GM23338 (cell line): Measurements from ENCODE around the gene CDH20. TPM values are rescaled to one million over a fixed set of nuclear protein-coding genes. Genes with fewer than 3 reads are reported as not detected.

Experiments used
- ATAC-seq: fragments of 200-7000 bp; cut with Tn5 transposase; 3 replicates; pipeline ENCODE4 v1.9.1; 2020
- DNase-seq: peaks from one replicate; pipeline ENCODE4 v3.0.0-alpha.2; 2015; ENCODE audit warnings: low spot score
- H2AFZ ChIP-seq: fragments of 200-600 bp; sonication (generic); 2 replicates; pipeline ENCODE4 v1.8.0; 2016; ENCODE audit warnings: antibody characterized with exemption, mild to moderate bottlenecking, moderate library complexity
- H3F3A ChIP-seq: fragments of 200-600 bp; sonication (generic); replicated peaks from 2 replicates; pipeline ENCODE4 v1.8.0; 2017; ENCODE audit warnings: antibody characterized with exemption, mixed run types, low read depth
- H3K27ac ChIP-seq: fragments of 200-600 bp; sonication (generic); 2 replicates; pipeline ENCODE4 v1.6.1; 2016; ENCODE audit warnings: low read depth
- H3K27me3 ChIP-seq: fragments of 200-600 bp; sonication (generic); 2 replicates; pipeline ENCODE4 v1.8.0; 2016; ENCODE audit warnings: mild to moderate bottlenecking, mixed run types, moderate library complexity; ENCODE audit not compliant: insufficient read depth
- H3K36me3 ChIP-seq: fragments of 200-600 bp; sonication (generic); 2 replicates; pipeline ENCODE4 v1.8.0; 2016; ENCODE audit warnings: mild to moderate bottlenecking; ENCODE audit not compliant: insufficient read depth
- H3K4me1 ChIP-seq: fragments of 200-600 bp; sonication (generic); 2 replicates; pipeline ENCODE4 v1.8.0; 2016; ENCODE audit warnings: mild to moderate bottlenecking, moderate library complexity; ENCODE audit not compliant: insufficient read depth
- H3K4me2 ChIP-seq: fragments of 200-600 bp; sonication (generic); 2 replicates; pipeline ENCODE4 v1.7.1; 2017; ENCODE audit warnings: mixed run types
- H3K4me3 ChIP-seq: fragments of 200-600 bp; sonication (generic); 2 replicates; pipeline ENCODE4 v1.6.1; 2016; ENCODE audit warnings: mixed run types
- H3K79me2 ChIP-seq: fragments of 200-600 bp; sonication (generic); replicated peaks from 2 replicates; pipeline ENCODE4 v1.8.0; 2017; ENCODE audit warnings: mild to moderate bottlenecking; ENCODE audit not compliant: insufficient read depth
- H3K9me2 ChIP-seq: fragments of 200-600 bp; sonication (generic); 2 replicates; pipeline ENCODE4 v1.8.0; 2017; ENCODE audit not compliant: insufficient read depth
- H4K20me1 ChIP-seq: fragments of 200-600 bp; sonication (generic); replicated peaks from 2 replicates; pipeline ENCODE4 v1.8.0; 2017; ENCODE audit warnings: mild to moderate bottlenecking; ENCODE audit not compliant: insufficient read depth
- H3K27ac Mint-ChIP-seq: 2 replicates; pipeline ENCODE4 v1.8.0; 2020; ENCODE audit warnings: inconsistent platforms, mild to moderate bottlenecking, moderate library complexity, mixed read lengths
- H3K27me3 Mint-ChIP-seq: 3 replicates; pipeline ENCODE4 v1.8.0; 2022; ENCODE audit warnings: low read depth, mild to moderate bottlenecking, moderate library complexity, mixed read lengths, inconsistent platforms; ENCODE audit not compliant: insufficient read depth, poor library complexity
- H3K36me3 Mint-ChIP-seq: 3 replicates; pipeline ENCODE4 v1.8.0; 2021; ENCODE audit warnings: low read depth, mild to moderate bottlenecking, inconsistent platforms, moderate library complexity, mixed read lengths
- H3K4me1 Mint-ChIP-seq: 3 replicates; pipeline ENCODE4 v1.8.0; 2020; ENCODE audit warnings: mild to moderate bottlenecking, inconsistent platforms, mixed read lengths
- H3K4me3 Mint-ChIP-seq: 3 replicates; pipeline ENCODE4 v1.8.0; 2021; ENCODE audit warnings: moderate library complexity, mild to moderate bottlenecking, inconsistent platforms, mixed read lengths
- H3K9me3 Mint-ChIP-seq: 3 replicates; pipeline ENCODE4 v1.8.0; 2020; ENCODE audit warnings: moderate library complexity, mild to moderate bottlenecking, inconsistent platforms, mixed read lengths
- CREB1 ChIP-seq: fragments of 250-450 bp; sonication (Bioruptor Pico); IDR thresholded peaks from 2 replicates; pipeline ENCODE4 v1.5.0; 2020; ENCODE audit warnings: low read depth, mild to moderate bottlenecking, moderate library complexity
- EZH2 ChIP-seq: fragments of 200-600 bp; sonication (generic); IDR thresholded peaks from one replicate; pipeline ENCODE4 v1.8.0; 2017; ENCODE audit warnings: antibody characterized with exemption, mild to moderate bottlenecking, low read depth; ENCODE audit not compliant: unreplicated experiment
- EZH2phosphoT487 ChIP-seq: fragments of 200-600 bp; sonication (generic); IDR thresholded peaks from one replicate; pipeline ENCODE4 v1.8.1; 2018; ENCODE audit warnings: antibody characterized with exemption; ENCODE audit not compliant: unreplicated experiment
- JUNB ChIP-seq: IDR thresholded peaks from one replicate; pipeline ENCODE4 v1.6.1; 2016; ENCODE audit warnings: antibody characterized with exemption; ENCODE audit not compliant: unreplicated experiment
- NANOG ChIP-seq: IDR thresholded peaks from 2 replicates; pipeline ENCODE4 v1.6.1; 2016; ENCODE audit warnings: antibody characterized with exemption, borderline replicate concordance
- POLR2AphosphoS5 ChIP-seq: IDR thresholded peaks from 2 replicates; pipeline ENCODE4 v1.6.1; 2016; ENCODE audit warnings: antibody characterized with exemption, low read depth
- ZNF114 ChIP-seq: fragments of 250-450 bp; sonication (Bioruptor Pico); IDR thresholded peaks from 2 replicates; pipeline ENCODE4 v1.5.0; 2020; ENCODE audit warnings: mild to moderate bottlenecking, moderate library complexity
- ZNF331 ChIP-seq: fragments of 250-450 bp; sonication (Bioruptor Pico); IDR thresholded peaks from 2 replicates; pipeline ENCODE4 v1.5.0; 2020; ENCODE audit warnings: low read depth, mild to moderate bottlenecking, moderate library complexity
- polyA plus RNA-seq: library from polyadenylated mRNA; unstranded; fragments of >200 nt; fragmentation: Nextera tagmentation; extraction: Ambion mirVana; gene quantifications from 2 replicates; pipeline ENCODE4 v1.2.1, GENCODE V29; 2016
- total RNA-seq: library from RNA; depleted of rRNA; stranded (reverse); fragments of >200 nt; shearing (Covaris generic); gene quantifications from 2 replicates; pipeline ENCODE4 v1.2.3, GENCODE V29; 2014
- TF ChIP-seq, protein P1 (sequence below): fragments of 250-450 bp; sonication (Bioruptor Pico); IDR thresholded peaks from 2 replicates; pipeline ENCODE4 v1.5.0; 2020; ENCODE audit warnings: mild to moderate bottlenecking, moderate library complexity
- TF ChIP-seq, protein P2 (sequence below), 2 experiments: fragments of 200-600 bp in 1 of 2; sonication (generic) in 1 of 2; conservative IDR thresholded peaks; 2 replicates each; pipeline versions ENCODE4 v1.5.1 to v1.6.1; 2016 to 2017; ENCODE audit warnings: antibody characterized with exemption in 2 of 2, low read depth in 2 of 2, mild to moderate bottlenecking in 2 of 2, moderate library complexity in 1 of 2
- TF ChIP-seq, protein P3 (sequence below): IDR thresholded peaks from one replicate; pipeline ENCODE4 v1.6.1; 2018; ENCODE audit warnings: antibody characterized with exemption; ENCODE audit not compliant: unreplicated experiment
- TF ChIP-seq, protein P4 (sequence below): IDR thresholded peaks from 2 replicates; pipeline ENCODE4 v1.6.1; 2016; ENCODE audit warnings: antibody characterized with exemption

CDH20 gene
- total and polyA plus RNA-seq, 2 experiments from 2014 or later, result 1.0 TPM; not detected in 1

DNA sequence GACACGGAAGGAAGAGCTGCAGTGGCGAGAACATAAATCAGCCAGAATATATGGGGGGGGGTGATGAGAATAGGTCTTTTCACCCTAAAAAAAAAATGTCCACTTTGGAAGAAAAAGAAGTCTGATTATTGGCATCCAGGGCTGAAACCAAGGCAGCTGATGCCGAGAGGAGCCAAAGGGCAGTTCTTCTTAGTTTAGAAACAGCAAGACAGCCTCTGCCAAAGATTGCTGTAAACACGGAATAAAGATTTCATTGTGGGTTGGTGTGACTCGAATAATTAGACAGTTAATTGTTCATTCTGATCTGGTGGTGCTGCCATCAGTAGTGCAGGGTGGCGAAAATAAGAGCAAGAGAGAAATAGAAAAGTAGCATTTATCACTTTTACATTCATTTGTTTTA is 3.5 kb downstream of the CDH20 start:
- ATAC-seq, result no peak
- no peaks in the 10 kb centered on the region for H3K36me3 ChIP-seq
- H3K9me2 ChIP-seq, result no peaks in the 10 kb centered on the region
- Mint-ChIP-seq H3K27me3 (peaks cover 24% of the 10 kb centered on the region), H3K4me1 (peaks cover 23% of the 10 kb centered on the region), H3K4me3 (no peak overlapping the region), H3K9me3 (no peaks in the 10 kb centered on the region), H3K36me3 (no peaks in the 10 kb centered on the region), H3K27ac (no peak overlapping the region)
- peaks cover 42% of the 10 kb centered on the region for H3K27me3 ChIP-seq
- no peak overlapping the region for H3K4me3 ChIP-seq
- H3K27ac ChIP-seq, result no peak overlapping the region
- TF ChIP-seq, protein P1, sequence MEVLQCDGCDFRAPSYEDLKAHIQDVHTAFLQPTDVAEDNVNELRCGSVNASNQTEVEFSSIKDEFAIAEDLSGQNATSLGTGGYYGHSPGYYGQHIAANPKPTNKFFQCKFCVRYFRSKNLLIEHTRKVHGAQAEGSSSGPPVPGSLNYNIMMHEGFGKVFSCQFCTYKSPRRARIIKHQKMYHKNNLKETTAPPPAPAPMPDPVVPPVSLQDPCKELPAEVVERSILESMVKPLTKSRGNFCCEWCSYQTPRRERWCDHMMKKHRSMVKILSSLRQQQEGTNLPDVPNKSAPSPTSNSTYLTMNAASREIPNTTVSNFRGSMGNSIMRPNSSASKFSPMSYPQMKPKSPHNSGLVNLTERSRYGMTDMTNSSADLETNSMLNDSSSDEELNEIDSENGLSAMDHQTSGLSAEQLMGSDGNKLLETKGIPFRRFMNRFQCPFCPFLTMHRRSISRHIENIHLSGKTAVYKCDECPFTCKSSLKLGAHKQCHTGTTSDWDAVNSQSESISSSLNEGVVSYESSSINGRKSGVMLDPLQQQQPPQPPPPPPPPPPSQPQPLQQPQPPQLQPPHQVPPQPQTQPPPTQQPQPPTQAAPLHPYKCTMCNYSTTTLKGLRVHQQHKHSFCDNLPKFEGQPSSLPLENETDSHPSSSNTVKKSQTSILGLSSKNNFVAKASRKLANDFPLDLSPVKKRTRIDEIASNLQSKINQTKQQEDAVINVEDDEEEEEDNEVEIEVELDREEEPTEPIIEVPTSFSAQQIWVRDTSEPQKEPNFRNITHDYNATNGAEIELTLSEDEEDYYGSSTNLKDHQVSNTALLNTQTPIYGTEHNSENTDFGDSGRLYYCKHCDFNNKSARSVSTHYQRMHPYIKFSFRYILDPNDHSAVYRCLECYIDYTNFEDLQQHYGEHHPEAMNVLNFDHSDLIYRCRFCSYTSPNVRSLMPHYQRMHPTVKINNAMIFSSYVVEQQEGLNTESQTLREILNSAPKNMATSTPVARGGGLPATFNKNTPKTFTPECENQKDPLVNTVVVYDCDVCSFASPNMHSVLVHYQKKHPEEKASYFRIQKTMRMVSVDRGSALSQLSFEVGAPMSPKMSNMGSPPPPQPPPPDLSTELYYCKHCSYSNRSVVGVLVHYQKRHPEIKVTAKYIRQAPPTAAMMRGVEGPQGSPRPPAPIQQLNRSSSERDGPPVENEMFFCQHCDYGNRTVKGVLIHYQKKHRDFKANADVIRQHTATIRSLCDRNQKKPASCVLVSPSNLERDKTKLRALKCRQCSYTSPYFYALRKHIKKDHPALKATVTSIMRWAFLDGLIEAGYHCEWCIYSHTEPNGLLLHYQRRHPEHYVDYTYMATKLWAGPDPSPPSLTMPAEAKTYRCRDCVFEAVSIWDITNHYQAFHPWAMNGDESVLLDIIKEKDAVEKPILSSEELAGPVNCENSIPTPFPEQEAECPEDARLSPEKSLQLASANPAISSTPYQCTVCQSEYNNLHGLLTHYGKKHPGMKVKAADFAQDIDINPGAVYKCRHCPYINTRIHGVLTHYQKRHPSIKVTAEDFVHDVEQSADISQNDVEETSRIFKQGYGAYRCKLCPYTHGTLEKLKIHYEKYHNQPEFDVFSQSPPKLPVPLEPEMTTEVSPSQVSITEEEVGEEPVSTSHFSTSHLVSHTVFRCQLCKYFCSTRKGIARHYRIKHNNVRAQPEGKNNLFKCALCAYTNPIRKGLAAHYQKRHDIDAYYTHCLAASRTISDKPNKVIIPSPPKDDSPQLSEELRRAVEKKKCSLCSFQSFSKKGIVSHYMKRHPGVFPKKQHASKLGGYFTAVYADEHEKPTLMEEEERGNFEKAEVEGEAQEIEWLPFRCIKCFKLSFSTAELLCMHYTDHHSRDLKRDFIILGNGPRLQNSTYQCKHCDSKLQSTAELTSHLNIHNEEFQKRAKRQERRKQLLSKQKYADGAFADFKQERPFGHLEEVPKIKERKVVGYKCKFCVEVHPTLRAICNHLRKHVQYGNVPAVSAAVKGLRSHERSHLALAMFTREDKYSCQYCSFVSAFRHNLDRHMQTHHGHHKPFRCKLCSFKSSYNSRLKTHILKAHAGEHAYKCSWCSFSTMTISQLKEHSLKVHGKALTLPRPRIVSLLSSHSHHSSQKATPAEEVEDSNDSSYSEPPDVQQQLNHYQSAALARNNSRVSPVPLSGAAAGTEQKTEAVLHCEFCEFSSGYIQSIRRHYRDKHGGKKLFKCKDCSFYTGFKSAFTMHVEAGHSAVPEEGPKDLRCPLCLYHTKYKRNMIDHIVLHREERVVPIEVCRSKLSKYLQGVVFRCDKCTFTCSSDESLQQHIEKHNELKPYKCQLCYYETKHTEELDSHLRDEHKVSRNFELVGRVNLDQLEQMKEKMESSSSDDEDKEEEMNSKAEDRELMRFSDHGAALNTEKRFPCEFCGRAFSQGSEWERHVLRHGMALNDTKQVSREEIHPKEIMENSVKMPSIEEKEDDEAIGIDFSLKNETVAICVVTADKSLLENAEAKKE, result no peak
- TF ChIP-seq POLR2AphosphoS5 (no peak), NANOG (no peak), ZNF114 (CRISPR knock-in tag) (no peak), JUNB (no peak), EZH2 (no peak), EZH2phosphoT487 (no peak), ZNF331 (CRISPR knock-in tag) (no peak), CREB1 (no peak)
- TF ChIP-seq, protein P2, sequence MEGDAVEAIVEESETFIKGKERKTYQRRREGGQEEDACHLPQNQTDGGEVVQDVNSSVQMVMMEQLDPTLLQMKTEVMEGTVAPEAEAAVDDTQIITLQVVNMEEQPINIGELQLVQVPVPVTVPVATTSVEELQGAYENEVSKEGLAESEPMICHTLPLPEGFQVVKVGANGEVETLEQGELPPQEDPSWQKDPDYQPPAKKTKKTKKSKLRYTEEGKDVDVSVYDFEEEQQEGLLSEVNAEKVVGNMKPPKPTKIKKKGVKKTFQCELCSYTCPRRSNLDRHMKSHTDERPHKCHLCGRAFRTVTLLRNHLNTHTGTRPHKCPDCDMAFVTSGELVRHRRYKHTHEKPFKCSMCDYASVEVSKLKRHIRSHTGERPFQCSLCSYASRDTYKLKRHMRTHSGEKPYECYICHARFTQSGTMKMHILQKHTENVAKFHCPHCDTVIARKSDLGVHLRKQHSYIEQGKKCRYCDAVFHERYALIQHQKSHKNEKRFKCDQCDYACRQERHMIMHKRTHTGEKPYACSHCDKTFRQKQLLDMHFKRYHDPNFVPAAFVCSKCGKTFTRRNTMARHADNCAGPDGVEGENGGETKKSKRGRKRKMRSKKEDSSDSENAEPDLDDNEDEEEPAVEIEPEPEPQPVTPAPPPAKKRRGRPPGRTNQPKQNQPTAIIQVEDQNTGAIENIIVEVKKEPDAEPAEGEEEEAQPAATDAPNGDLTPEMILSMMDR (conservative IDR thresholded peaks at IDR 0.05; ENCODE audit: low read depth in 2 of 2), result no peak
- TF ChIP-seq, protein P3, sequence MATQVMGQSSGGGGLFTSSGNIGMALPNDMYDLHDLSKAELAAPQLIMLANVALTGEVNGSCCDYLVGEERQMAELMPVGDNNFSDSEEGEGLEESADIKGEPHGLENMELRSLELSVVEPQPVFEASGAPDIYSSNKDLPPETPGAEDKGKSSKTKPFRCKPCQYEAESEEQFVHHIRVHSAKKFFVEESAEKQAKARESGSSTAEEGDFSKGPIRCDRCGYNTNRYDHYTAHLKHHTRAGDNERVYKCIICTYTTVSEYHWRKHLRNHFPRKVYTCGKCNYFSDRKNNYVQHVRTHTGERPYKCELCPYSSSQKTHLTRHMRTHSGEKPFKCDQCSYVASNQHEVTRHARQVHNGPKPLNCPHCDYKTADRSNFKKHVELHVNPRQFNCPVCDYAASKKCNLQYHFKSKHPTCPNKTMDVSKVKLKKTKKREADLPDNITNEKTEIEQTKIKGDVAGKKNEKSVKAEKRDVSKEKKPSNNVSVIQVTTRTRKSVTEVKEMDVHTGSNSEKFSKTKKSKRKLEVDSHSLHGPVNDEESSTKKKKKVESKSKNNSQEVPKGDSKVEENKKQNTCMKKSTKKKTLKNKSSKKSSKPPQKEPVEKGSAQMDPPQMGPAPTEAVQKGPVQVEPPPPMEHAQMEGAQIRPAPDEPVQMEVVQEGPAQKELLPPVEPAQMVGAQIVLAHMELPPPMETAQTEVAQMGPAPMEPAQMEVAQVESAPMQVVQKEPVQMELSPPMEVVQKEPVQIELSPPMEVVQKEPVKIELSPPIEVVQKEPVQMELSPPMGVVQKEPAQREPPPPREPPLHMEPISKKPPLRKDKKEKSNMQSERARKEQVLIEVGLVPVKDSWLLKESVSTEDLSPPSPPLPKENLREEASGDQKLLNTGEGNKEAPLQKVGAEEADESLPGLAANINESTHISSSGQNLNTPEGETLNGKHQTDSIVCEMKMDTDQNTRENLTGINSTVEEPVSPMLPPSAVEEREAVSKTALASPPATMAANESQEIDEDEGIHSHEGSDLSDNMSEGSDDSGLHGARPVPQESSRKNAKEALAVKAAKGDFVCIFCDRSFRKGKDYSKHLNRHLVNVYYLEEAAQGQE, result no peak
- TF ChIP-seq, protein P4, sequence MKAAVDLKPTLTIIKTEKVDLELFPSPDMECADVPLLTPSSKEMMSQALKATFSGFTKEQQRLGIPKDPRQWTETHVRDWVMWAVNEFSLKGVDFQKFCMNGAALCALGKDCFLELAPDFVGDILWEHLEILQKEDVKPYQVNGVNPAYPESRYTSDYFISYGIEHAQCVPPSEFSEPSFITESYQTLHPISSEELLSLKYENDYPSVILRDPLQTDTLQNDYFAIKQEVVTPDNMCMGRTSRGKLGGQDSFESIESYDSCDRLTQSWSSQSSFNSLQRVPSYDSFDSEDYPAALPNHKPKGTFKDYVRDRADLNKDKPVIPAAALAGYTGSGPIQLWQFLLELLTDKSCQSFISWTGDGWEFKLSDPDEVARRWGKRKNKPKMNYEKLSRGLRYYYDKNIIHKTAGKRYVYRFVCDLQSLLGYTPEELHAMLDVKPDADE, result no peak
- H3K4me2 ChIP-seq, result no peak overlapping the region
- DNase-seq, result no peak
- H2AFZ ChIP-seq, result no peak overlapping the region
- H3K4me1 ChIP-seq, result no peaks in the 10 kb centered on the region; the same call in 1 of the 2 replicates
- H3F3A ChIP-seq, result no peaks in the 10 kb centered on the region
- H4K20me1 ChIP-seq, result no peaks in the 10 kb centered on the region; the same call in 1 of the 2 replicates
- H3K79me2 ChIP-seq, result no peaks in the 10 kb centered on the region
